Mesothelial cell of epicardium (in vitro differentiated cells): Measurements from ENCODE around the gene RERE. TPM values are rescaled to one million over a fixed set of nuclear protein-coding genes. Genes with fewer than 3 reads are reported as not detected.

Source experiments
- DNase-seq, 2 experiments: peaks; one replicate each; pipeline ENCODE4 v3.0.0; 2021; ENCODE audit warnings: low spot score in 2 of 2; ENCODE audit not compliant: unreplicated experiment in 2 of 2
- H3K27ac Mint-ChIP-seq: 2 replicates; pipeline ENCODE4 v1.8.0; 2021; ENCODE audit warnings: mixed read lengths
- H3K27me3 Mint-ChIP-seq: 2 replicates; pipeline ENCODE4 v1.8.0; 2021; ENCODE audit warnings: low read depth, mixed read lengths
- H3K36me3 Mint-ChIP-seq: 2 replicates; pipeline ENCODE4 v1.8.0; 2021; ENCODE audit warnings: mixed read lengths
- H3K4me1 Mint-ChIP-seq: 2 replicates; pipeline ENCODE4 v1.8.0; 2021; ENCODE audit warnings: mixed read lengths
- H3K4me3 Mint-ChIP-seq: 2 replicates; pipeline ENCODE4 v1.8.0; 2021; ENCODE audit warnings: mild to moderate bottlenecking, moderate library complexity, mixed read lengths
- H3K9me3 Mint-ChIP-seq: 2 replicates; pipeline ENCODE4 v1.8.0; 2021; ENCODE audit warnings: mixed read lengths
- CTCF ChIP-seq: fragments of 200-600 bp; sonication (generic); IDR thresholded peaks from one replicate; pipeline ENCODE4 v1.5.0; 2021; ENCODE audit warnings: antibody characterized with exemption; ENCODE audit not compliant: unreplicated experiment
- total RNA-seq: library from RNA; stranded (reverse); gene quantifications from 3 replicates; pipeline ENCODE4 v1.2.1, GENCODE V29; 2021

Gene RERE
- total RNA-seq, 1 donor from 2014 or later, result 187 TPM

GRCh38 chr1:8324176-8324810, 493.1 kb downstream of the RERE start:
- TF ChIP-seq CTCF, result no peak
- no peak for DNase-seq
- Mint-ChIP-seq H3K36me3 (no peaks in the 10 kb centered on the region), H3K27ac (no peak overlapping the region), H3K4me3 (no peak overlapping the region), H3K9me3 (peaks cover 4% of the 10 kb centered on the region), H3K4me1 (no peaks in the 10 kb centered on the region), H3K27me3 (no peaks in the 10 kb centered on the region)

DNA sequence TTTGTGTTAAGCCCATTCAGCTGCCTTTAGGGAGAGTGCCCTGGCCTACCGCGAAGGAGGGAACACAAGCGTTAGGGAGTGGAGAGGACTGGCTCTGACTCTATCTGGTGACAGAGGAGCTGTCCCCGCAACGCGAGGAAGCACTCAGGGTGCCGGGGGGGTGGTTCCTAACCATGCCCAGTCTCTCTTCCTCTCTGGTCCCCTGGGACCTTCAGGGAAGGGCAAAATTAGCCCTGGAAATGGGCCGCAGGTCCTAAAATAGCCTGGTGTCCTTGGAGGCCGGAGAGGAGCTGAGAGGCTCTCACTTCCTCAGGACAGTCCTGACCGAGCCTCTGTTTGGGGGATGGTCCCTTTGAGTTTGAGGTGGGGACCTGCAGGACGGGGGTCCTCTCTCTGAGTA, 493.7 kb downstream of the RERE start:
- Mint-ChIP-seq H3K4me1 (peaks cover under 1% of the 10 kb centered on the region), H3K36me3 (no peaks in the 10 kb centered on the region), H3K27ac (no peak overlapping the region), H3K4me3 (no peak overlapping the region), H3K9me3 (peaks cover 4% of the 10 kb centered on the region), H3K27me3 (peaks cover under 1% of the 10 kb centered on the region)
- TF ChIP-seq CTCF, result no peak
- no peak for DNase-seq

DNA sequence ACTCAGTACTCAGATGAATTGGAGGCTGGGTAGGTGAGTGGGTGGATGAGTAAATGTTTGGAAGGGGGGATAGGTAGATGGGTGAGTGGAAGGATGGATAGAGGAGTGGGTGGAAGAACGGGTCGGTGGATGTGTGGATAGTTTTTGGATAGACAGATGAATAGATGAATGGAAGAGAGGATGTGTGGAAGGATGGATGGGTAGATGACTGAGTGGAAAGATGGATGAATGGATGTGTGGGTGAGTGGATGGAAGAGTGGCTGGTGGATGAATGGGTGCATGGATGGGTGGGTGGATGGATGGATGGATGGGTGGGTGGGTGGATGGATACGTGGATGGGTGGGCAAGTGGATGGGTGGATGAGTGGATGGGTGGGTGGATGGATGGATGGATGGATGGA, 495.8 kb downstream of the RERE start:
- H3K9me3 Mint-ChIP-seq, result peaks cover 4% of the 10 kb centered on the region
- H3K27me3 Mint-ChIP-seq, result peaks cover 2% of the 10 kb centered on the region
- H3K4me3 Mint-ChIP-seq, result no peak overlapping the region
- DNase-seq, result no peak
- TF ChIP-seq CTCF, result no peak
- H3K4me1 Mint-ChIP-seq, result peaks cover 7% of the 10 kb centered on the region
- H3K36me3 Mint-ChIP-seq, result no peaks in the 10 kb centered on the region
- no peak overlapping the region for H3K27ac Mint-ChIP-seq

GRCh38 chr1:8318436-8318835, 499.0 kb downstream of the RERE start:
- no peak for TF ChIP-seq CTCF
- peaks cover 35% of the 10 kb centered on the region for H3K4me1 Mint-ChIP-seq
- H3K36me3 Mint-ChIP-seq, result no peaks in the 10 kb centered on the region
- peaks cover 4% of the 10 kb centered on the region for H3K9me3 Mint-ChIP-seq
- no peak for DNase-seq
- H3K27me3 Mint-ChIP-seq, result peaks cover 2% of the 10 kb centered on the region
- no peak overlapping the region for H3K27ac Mint-ChIP-seq
- H3K4me3 Mint-ChIP-seq, result peak overlapping the region; percentile 62

GRCh38 chr1:8317647-8318381, 499.6 kb downstream of the RERE start, which contains the start of gene SLC45A1:
Gene SLC45A1, plus strand, starts transcription at chr1:8318114. Its CDS starts 6,216 bp downstream, at chr1:8324330.
- no peak for TF ChIP-seq CTCF

More at GRCh38 chr1:8317647-8318381, 499.6 kb downstream of the RERE start, which contains the start of gene SLC45A1:
- DNase-seq, result peak; percentile 64 to 81
- Mint-ChIP-seq H3K4me1 (peaks cover 39% of the 10 kb centered on the region), H3K27ac (peak within 1 kb of the TSS; percentile 79), H3K9me3 (peaks cover 4% of the 10 kb centered on the region), H3K4me3 (peak within 1 kb of the TSS; percentile 70), H3K36me3 (no peaks in the 10 kb centered on the region), H3K27me3 (peaks cover 2% of the 10 kb centered on the region)
